Neural cell (in vitro differentiated cells): ENCODE measurements around the gene SLF1. TPM values are rescaled to one million over a fixed set of nuclear protein-coding genes. Genes with fewer than 3 reads are reported as not detected.

ENCODE experiments used
- H2AFZ ChIP-seq: fragments of 200-600, 300-800 bp; sonication (generic), shearing (Covaris generic); 2 replicates; pipeline ENCODE4 v1.6.0; 2014; ENCODE audit warnings: low read depth, mild to moderate bottlenecking, antibody characterized with exemption, low read length, moderate library complexity
- H3F3A ChIP-seq: fragments of 200-600 bp; shearing (Covaris generic); 2 replicates; pipeline ENCODE4 v1.6.1; 2016; ENCODE audit warnings: mild to moderate bottlenecking, moderate library complexity, mixed read lengths, antibody characterized with exemption, low read length; ENCODE audit not compliant: insufficient read depth, poor library complexity, severe bottlenecking
- H3K27ac ChIP-seq: fragments of 200-600, 300-800 bp; sonication (generic), shearing (Covaris generic); 2 replicates; pipeline ENCODE4 v1.5.1; 2014; ENCODE audit warnings: mild to moderate bottlenecking, low read length, moderate library complexity
- H3K27me3 ChIP-seq: fragments of 300-800, 200-600 bp; sonication (generic), shearing (Covaris generic); 2 replicates; pipeline ENCODE4 v1.6.0; 2014; ENCODE audit warnings: mild to moderate bottlenecking, low read depth, low read length, moderate library complexity; ENCODE audit not compliant: insufficient read depth
- H3K36me3 ChIP-seq: fragments of 300-800, 200-600 bp; sonication (generic), shearing (Covaris generic); 2 replicates; pipeline ENCODE4 v1.5.1; 2014; ENCODE audit warnings: mild to moderate bottlenecking, antibody characterized with exemption, low read length, moderate library complexity; ENCODE audit not compliant: insufficient read depth
- H3K4me2 ChIP-seq: fragments of 300-800, 200-600 bp; sonication (generic), shearing (Covaris generic); 2 replicates; pipeline ENCODE4 v1.6.0; 2014; ENCODE audit warnings: mild to moderate bottlenecking, low read length
- H3K4me3 ChIP-seq: fragments of 300-800, 200-600 bp; sonication (generic), shearing (Covaris generic); 2 replicates; pipeline ENCODE4 v1.5.1; 2014; ENCODE audit warnings: mild to moderate bottlenecking, low read length, moderate library complexity
- H3K79me2 ChIP-seq: fragments of 200-600 bp; shearing (Covaris generic); replicated peaks from 2 replicates; pipeline ENCODE4 v1.6.0; 2014; ENCODE audit warnings: mild to moderate bottlenecking, low read length, moderate library complexity; ENCODE audit not compliant: insufficient read depth
- H3K9ac ChIP-seq: fragments of 300-800, 200-600 bp; sonication (generic), shearing (Covaris generic); 2 replicates; pipeline ENCODE4 v1.6.1; 2016; ENCODE audit warnings: mild to moderate bottlenecking, low read length, mixed read lengths
- H3K9me2 ChIP-seq: fragments of 200-600 bp; shearing (Covaris generic); 2 replicates; pipeline ENCODE4 v1.6.1; 2016; ENCODE audit warnings: mild to moderate bottlenecking, low read length, mixed read lengths; ENCODE audit not compliant: insufficient read depth
- H3K9me3 ChIP-seq: fragments of 200-600, 300-800 bp; sonication (generic), shearing (Covaris generic); 2 replicates; pipeline ENCODE4 v1.6.1; 2016; ENCODE audit warnings: mild to moderate bottlenecking, mixed run types, low read length, moderate library complexity, mixed read lengths
- H4K20me1 ChIP-seq: fragments of 200-600 bp; shearing (Covaris generic); 2 replicates; pipeline ENCODE4 v1.6.1; 2016; ENCODE audit warnings: mild to moderate bottlenecking, mixed run types; ENCODE audit not compliant: insufficient read depth
- CTCF ChIP-seq: fragments of 450-650 bp; IDR thresholded peaks from 2 replicates; pipeline ENCODE4 v1.5.1; 2014; ENCODE audit warnings: antibody characterized with exemption, mild to moderate bottlenecking, moderate library complexity; ENCODE audit not compliant: poor library complexity, severe bottlenecking
- EP300 ChIP-seq: fragments of 450-650 bp; conservative IDR thresholded peaks from 2 replicates; pipeline ENCODE4 v1.6.1; 2014; ENCODE audit warnings: antibody characterized with exemption, mild to moderate bottlenecking, moderate library complexity; ENCODE audit not compliant: poor library complexity, severe bottlenecking
- EZH2 ChIP-seq: fragments of 200-600, 300-800 bp; shearing (Covaris generic), sonication (generic); IDR thresholded peaks from 2 replicates; pipeline ENCODE4 v1.6.1; 2014; ENCODE audit warnings: antibody characterized with exemption, low read length, borderline replicate concordance, mild to moderate bottlenecking; ENCODE audit not compliant: insufficient read depth, poor library complexity, severe bottlenecking
- MXI1 ChIP-seq: fragments of 450-650 bp; conservative IDR thresholded peaks from 2 replicates; pipeline ENCODE4 v1.6.1; 2014; ENCODE audit warnings: antibody characterized with exemption, mild to moderate bottlenecking; ENCODE audit not compliant: poor library complexity, severe bottlenecking
- POLR2AphosphoS5 ChIP-seq: IDR thresholded peaks from 2 replicates; pipeline ENCODE4 v1.6.1; 2012
- RAD21 ChIP-seq: fragments of 450-650 bp; conservative IDR thresholded peaks from 2 replicates; pipeline ENCODE4 v1.6.1; 2014; ENCODE audit warnings: antibody characterized with exemption, mild to moderate bottlenecking, moderate library complexity
- REST ChIP-seq: IDR thresholded peaks from 2 replicates; pipeline ENCODE4 v1.6.1; 2012; ENCODE audit warnings: borderline replicate concordance
- SMC3 ChIP-seq: fragments of 450-650 bp; conservative IDR thresholded peaks from 2 replicates; pipeline ENCODE4 v1.6.1; 2014; ENCODE audit warnings: antibody characterized with exemption, mild to moderate bottlenecking, moderate library complexity; ENCODE audit not compliant: poor library complexity
- TAF1 ChIP-seq: IDR thresholded peaks from 2 replicates; pipeline ENCODE4 v1.6.1; 2012; ENCODE audit warnings: low read depth
- polyA plus RNA-seq: library from polyadenylated mRNA; depleted of rRNA; stranded (reverse); fragments of >200 nt; gene quantifications from 2 replicates; pipeline ENCODE4 v1.2.3, GENCODE V29; 2014

Gene SLF1
- polyA plus RNA-seq, 1 donor from 2014 or later: 19.7 TPM

GRCh38 chr5:94660506-94660905, 42.0 kb downstream of the SLF1 start:
- H3K4me3 ChIP-seq: no peak overlapping the region
- H3K27ac ChIP-seq: no peak overlapping the region
- no peak for TF ChIP-seq TAF1
- TF ChIP-seq EZH2: no peak
- no peak for TF ChIP-seq EP300
- no peak for TF ChIP-seq MXI1
- no peak for TF ChIP-seq CTCF
- TF ChIP-seq SMC3: no peak
- no peak for TF ChIP-seq POLR2AphosphoS5
- TF ChIP-seq REST: no peak
- no peak for TF ChIP-seq RAD21
- no peaks in the 10 kb centered on the region for H3K36me3 ChIP-seq
- no peaks in the 10 kb centered on the region for H3K9me2 ChIP-seq
- no peak overlapping the region for H3K4me2 ChIP-seq
- H3K9ac ChIP-seq: no peak overlapping the region
- no peaks in the 10 kb centered on the region for H4K20me1 ChIP-seq
- H3F3A ChIP-seq: no peaks in the 10 kb centered on the region
- peaks cover 8% of the 10 kb centered on the region for H3K9me3 ChIP-seq
- H3K27me3 ChIP-seq: no peaks in the 10 kb centered on the region
- no peaks in the 10 kb centered on the region for H3K79me2 ChIP-seq
- H2AFZ ChIP-seq: no peak overlapping the region

- no peaks in the 10 kb centered on the region for H4K20me1 ChIP-seq
- H3F3A ChIP-seq: no peaks in the 10 kb centered on the region
- TF ChIP-seq RAD21: no peak
- no peak for TF ChIP-seq EZH2
- no peak overlapping the region for H3K9ac ChIP-seq
- no peaks in the 10 kb centered on the region for H3K79me2 ChIP-seq
- H3K4me2 ChIP-seq: no peak overlapping the region
- no peaks in the 10 kb centered on the region for H3K9me2 ChIP-seq
- no peaks in the 10 kb centered on the region for H3K27me3 ChIP-seq
- H3K9me3 ChIP-seq: peaks cover 8% of the 10 kb centered on the region
- H3K27ac ChIP-seq: no peak overlapping the region
- no peaks in the 10 kb centered on the region for H3K36me3 ChIP-seq
- H2AFZ ChIP-seq: no peak overlapping the region
- no peak overlapping the region for H3K4me3 ChIP-seq
These were observed 42.6 kb downstream of the SLF1 start for GRCh38 chr5:94661086-94661485.

GRCh38 chr5:94667937-94668336, 49.5 kb downstream of the SLF1 start:
- Histone ChIP-seq H3K27ac (no peak overlapping the region), H4K20me1 (no peaks in the 10 kb centered on the region), H3K79me2 (no peaks in the 10 kb centered on the region), H3K27me3 (no peaks in the 10 kb centered on the region), H3K36me3 (no peaks in the 10 kb centered on the region), H3F3A (no peaks in the 10 kb centered on the region), H3K9me3 (no peaks in the 10 kb centered on the region), H3K9ac (no peak overlapping the region), H3K4me2 (no peak overlapping the region), H3K9me2 (no peaks in the 10 kb centered on the region), H3K4me3 (no peak overlapping the region), H2AFZ (no peak overlapping the region)
- TF ChIP-seq EP300 (no peak), MXI1 (no peak), REST (no peak), EZH2 (no peak)
